H1 (cell line): Measurements from ENCODE around the gene LTF. TPM values are rescaled to one million over a fixed set of nuclear protein-coding genes. Genes with fewer than 3 reads are reported as not detected.

Experiments used
- CTCF ChIA-PET: fragments of 300-600 bp; sonication (Branson Sonifier 250); formaldehyde crosslinking; loops from one replicate; lab custom pipeline; 2021; ENCODE audit not compliant: partially characterized antibody; lab: Charles Lee
- POLR2A ChIA-PET: fragments of 300-600 bp; sonication (Branson Sonifier 250); formaldehyde crosslinking; loops from one replicate; lab custom pipeline; 2021; ENCODE audit warnings: inconsistent platforms; ENCODE audit not compliant: partially characterized antibody; lab: Charles Lee
- DNase-seq, 2 experiments: peaks; one replicate each; pipeline versions ENCODE4 v3.0.0 to v3.0.0-alpha.2; 2010 to 2022; ENCODE audit warnings: low spot score in 2 of 2, low read depth in 1 of 2, mixed read lengths in 1 of 2
- FAIRE-seq: peaks from 2 replicates; lab custom pipeline; 2011; peaks lifted over from hg19 to GRCh38; lab: Jason Lieb, UNC
- H2AFZ ChIP-seq: 2 replicates; pipeline ENCODE4 v1.8.1; 2012; ENCODE audit warnings: low read length, inconsistent platforms
- H2AK5ac ChIP-seq: 2 replicates; pipeline ENCODE4 v1.6.1; 2013; ENCODE audit warnings: low read depth, low read length
- H2BK120ac ChIP-seq: replicated peaks from 2 replicates; pipeline ENCODE3; 2013; ENCODE audit warnings: low read depth, low read length, inconsistent platforms
- H2BK12ac ChIP-seq: 2 replicates; pipeline ENCODE4 v1.6.1; 2013; ENCODE audit warnings: low read depth, low read length
- H2BK15ac ChIP-seq: 2 replicates; pipeline ENCODE4 v1.6.1; 2013; ENCODE audit warnings: low read length
- H2BK20ac ChIP-seq: 2 replicates; pipeline ENCODE4 v1.6.1; 2013; ENCODE audit warnings: low read length
- H2BK5ac ChIP-seq: 2 replicates; pipeline ENCODE4 v1.6.1; 2013; ENCODE audit warnings: low read depth, low read length
- H3K14ac ChIP-seq: 2 replicates; pipeline ENCODE4 v1.6.1; 2013; ENCODE audit warnings: inconsistent platforms; ENCODE audit not compliant: insufficient read length
- H3K18ac ChIP-seq: 2 replicates; pipeline ENCODE4 v1.6.1; 2013; ENCODE audit warnings: low read length; ENCODE audit errors: extremely low read depth
- H3K23ac ChIP-seq: 2 replicates; pipeline ENCODE4 v1.6.1; 2013; ENCODE audit warnings: inconsistent platforms; ENCODE audit not compliant: insufficient read length
- H3K23me2 ChIP-seq: 2 replicates; pipeline ENCODE4 v1.6.1; 2013; ENCODE audit warnings: low read depth, low read length
- H3K27ac ChIP-seq: 2 replicates; pipeline ENCODE4 v1.6.1; 2011; ENCODE audit warnings: low read depth, low read length, inconsistent platforms
- H3K27me3 ChIP-seq, 4 experiments: replicated peaks in 1 of 4; 1 replicate in 1 of 4; 2 replicates in 3 of 4; pipeline versions ENCODE4 v1.6.1 to v1.8.1; 2011 to 2013; ENCODE audit warnings: low read length in 3 of 4, mild to moderate bottlenecking in 3 of 4, inconsistent platforms in 2 of 4, mixed read lengths in 2 of 4, moderate library complexity in 1 of 4; ENCODE audit not compliant: control insufficient read depth in 3 of 4, insufficient read depth in 3 of 4; ENCODE audit errors: extremely low read depth in 1 of 4
- H3K36me3 ChIP-seq, 4 experiments: 2 replicates each; pipeline versions ENCODE4 v1.6.1 to v1.8.1; 2011 to 2013; ENCODE audit warnings: mild to moderate bottlenecking in 4 of 4, low read length in 3 of 4, moderate library complexity in 2 of 4, control low read depth in 1 of 4, inconsistent platforms in 1 of 4; ENCODE audit not compliant: insufficient read depth in 4 of 4, control insufficient read depth in 2 of 4
- H3K4ac ChIP-seq: replicated peaks from 2 replicates; pipeline ENCODE3; 2013; ENCODE audit warnings: low read length, low read depth, mixed read lengths, inconsistent platforms; ENCODE audit not compliant: insufficient read length
- H3K4me1 ChIP-seq, 4 experiments: replicated peaks in 1 of 4; 1 replicate in 1 of 4; 2 replicates in 3 of 4; pipeline versions ENCODE4 v1.6.1 to v1.8.1; 2011 to 2013; ENCODE audit warnings: low read length in 3 of 4, inconsistent platforms in 2 of 4, mixed read lengths in 1 of 4; ENCODE audit not compliant: insufficient read depth in 4 of 4, control insufficient read depth in 3 of 4
- H3K4me2 ChIP-seq, 2 experiments: 2 replicates each; pipeline versions ENCODE4 v1.6.1 to v1.8.1; 2011 to 2013; ENCODE audit warnings: low read depth in 2 of 2, low read length in 2 of 2, control low read depth in 1 of 2, inconsistent platforms in 1 of 2, mild to moderate bottlenecking in 1 of 2; ENCODE audit not compliant: insufficient read depth in 1 of 2
- H3K4me3 ChIP-seq, 4 experiments: fragments of 200-600, 300-600 bp in 1 of 4; sonication (generic), shearing (Covaris generic), sonication (Bioruptor Twin) in 1 of 4; 2 replicates each; pipeline versions ENCODE4 v1.5.1 to v1.8.1; 2011 to 2016; ENCODE audit warnings: low read length in 4 of 4, low read depth in 3 of 4, control low read depth in 2 of 4, inconsistent platforms in 2 of 4, mild to moderate bottlenecking in 2 of 4, mixed read lengths in 1 of 4, moderate library complexity in 1 of 4; ENCODE audit not compliant: insufficient read depth in 2 of 4; ENCODE audit errors: extremely low read depth in 1 of 4
- H3K56ac ChIP-seq: replicated peaks from 2 replicates; pipeline ENCODE3; 2013; ENCODE audit warnings: low read depth, mild to moderate bottlenecking, mixed read lengths, low read length, inconsistent platforms; ENCODE audit not compliant: insufficient read length
- H3K79me1 ChIP-seq: 2 replicates; pipeline ENCODE4 v1.6.1; 2013; ENCODE audit warnings: low read depth, low read length, control low read depth
- H3K79me2 ChIP-seq, 2 experiments: 2 replicates each; pipeline versions ENCODE4 v1.6.1 to v1.8.1; 2012 to 2013; ENCODE audit warnings: low read length in 2 of 2, mild to moderate bottlenecking in 2 of 2, inconsistent platforms in 1 of 2; ENCODE audit not compliant: insufficient read depth in 2 of 2, control insufficient read depth in 1 of 2
- H3K9ac ChIP-seq, 4 experiments: replicated peaks in 1 of 4; 1 replicate in 1 of 4; 2 replicates in 3 of 4; pipeline versions ENCODE4 v1.6.1 to v1.8.1; 2011 to 2013; ENCODE audit warnings: low read depth in 3 of 4, low read length in 3 of 4, control low read depth in 2 of 4, mild to moderate bottlenecking in 2 of 4, moderate library complexity in 2 of 4, inconsistent platforms in 1 of 4; ENCODE audit errors: extremely low read depth in 1 of 4
- H3K9me3 ChIP-seq, 2 experiments: 2 replicates each; pipeline versions ENCODE4 v1.6.1 to v1.8.1; 2012 to 2013; ENCODE audit warnings: mild to moderate bottlenecking in 2 of 2, moderate library complexity in 2 of 2, control low read depth in 1 of 2, inconsistent platforms in 1 of 2, low read depth in 1 of 2, low read length in 1 of 2, mixed read lengths in 1 of 2; ENCODE audit not compliant: insufficient read depth in 2 of 2
- H4K20me1 ChIP-seq, 2 experiments: replicated peaks in 1 of 2; 2 replicates each; pipeline versions ENCODE3 to v1.8.1; 2011 to 2013; ENCODE audit warnings: inconsistent platforms in 2 of 2, low read length in 2 of 2, mild to moderate bottlenecking in 1 of 2; ENCODE audit not compliant: insufficient read depth in 2 of 2, control insufficient read depth in 1 of 2
- H4K5ac ChIP-seq: 2 replicates; pipeline ENCODE4 v1.6.1; 2013; ENCODE audit warnings: low read length, low read depth, mixed read lengths, inconsistent platforms; ENCODE audit not compliant: insufficient read length
- H4K8ac ChIP-seq: 2 replicates; pipeline ENCODE4 v1.8.0; 2013; ENCODE audit warnings: mild to moderate bottlenecking, moderate library complexity, low read length, inconsistent platforms; ENCODE audit not compliant: insufficient read depth; ENCODE audit errors: extremely low read depth
- H4K91ac ChIP-seq: replicated peaks from 2 replicates; pipeline ENCODE3; 2013; ENCODE audit warnings: low read length, mixed read lengths, inconsistent platforms; ENCODE audit not compliant: insufficient read length
- CBX8 ChIP-seq: fragments of 300-800, 300-1000 bp; sonication (generic); IDR thresholded peaks from 2 replicates; pipeline ENCODE4 v1.7.1; 2016; ENCODE audit warnings: low read depth, low read length, borderline replicate concordance
- CEBPB ChIP-seq: IDR thresholded peaks from 2 replicates; pipeline ENCODE4 v1.6.1; 2012; ENCODE audit warnings: low read depth, low read length
- EZH2 ChIP-seq: fragments of 200-600 bp; sonication (generic); IDR thresholded peaks from 2 replicates; pipeline ENCODE4 v1.7.1; 2012; ENCODE audit warnings: low read depth, mild to moderate bottlenecking, moderate library complexity, low read length, inconsistent platforms; ENCODE audit not compliant: severe bottlenecking
- MAX ChIP-seq: IDR thresholded peaks from 2 replicates; pipeline ENCODE4 v1.6.1; 2012; ENCODE audit warnings: inconsistent platforms
- POLR2A ChIP-seq, 2 experiments: IDR thresholded peaks; 1 replicate in 1 of 2; 2 replicates in 1 of 2; pipeline ENCODE4 v1.6.1; 2011; ENCODE audit warnings: low read depth in 2 of 2, low read length in 2 of 2, mild to moderate bottlenecking in 2 of 2; ENCODE audit errors: control extremely low read depth in 1 of 2
- SP2 ChIP-seq: IDR thresholded peaks from 2 replicates; pipeline ENCODE4 v1.6.1; 2012; ENCODE audit warnings: mild to moderate bottlenecking, low read length, inconsistent platforms
- ZNF274 ChIP-seq: IDR thresholded peaks from 2 replicates; pipeline ENCODE4 v1.7.0; 2012; ENCODE audit warnings: low read length, borderline replicate concordance; ENCODE audit errors: extremely low read depth
- WGBS, 2 experiments: shearing (Covaris generic) in 1 of 2; methylation state at CpG; one replicate each; pipeline versions ENCODE4 v1.1.6 to v1.1.7; 2013 to 2015; ENCODE audit warnings: low lambda C conversion rate in 2 of 2, mixed read lengths in 2 of 2, inconsistent platforms in 1 of 2, low coverage in 1 of 2, missing lambda C conversion rate in 1 of 2; ENCODE audit not compliant: insufficient replicate concordance in 2 of 2, insufficient coverage in 1 of 2, insufficient read length in 1 of 2; ENCODE audit errors: extremely low coverage in 1 of 2, missing lambda C conversion rate in 1 of 2; 5-methylcytosine and 5-hydroxymethylcytosine counted together
- polyA plus RNA-seq, 7 experiments: library from polyadenylated mRNA; depleted of rRNA in 3 of 7; stranded (reverse) in 5 of 7; unstranded in 2 of 7; fragments of >200 nt in 5 of 7; fragments of 200-250 nt in 2 of 7; gene quantifications; 1 replicate in 5 of 7; 2 replicates in 1 of 7; 4 replicates in 1 of 7; pipeline versions ENCODE4 v1.2.1 to v1.2.3, GENCODE V29; 2011 to 2013; ENCODE audit warnings: missing spikeins in 2 of 7, mixed read lengths in 2 of 7
- total RNA-seq: library from RNA; stranded (reverse); fragmentation: NEBNext Ultra II Directional; extraction: Animal tissue kit (Norgen Biotek cat#: 25700); gene quantifications from 2 replicates; pipeline ENCODE4 v1.2.1, GENCODE V29; 2021
- TF ChIP-seq, protein P1 (sequence below): IDR thresholded peaks from 2 replicates; pipeline ENCODE4 v1.6.1; 2011; ENCODE audit warnings: low read depth, mild to moderate bottlenecking, low read length; ENCODE audit not compliant: insufficient read depth

Gene LTF
- total and polyA plus RNA-seq, 2 of the 8 experiments (the other 6 are each of a cell fraction or from before 2014, with no cell fraction given) = 0.23 to 0.99 TPM

DNA sequence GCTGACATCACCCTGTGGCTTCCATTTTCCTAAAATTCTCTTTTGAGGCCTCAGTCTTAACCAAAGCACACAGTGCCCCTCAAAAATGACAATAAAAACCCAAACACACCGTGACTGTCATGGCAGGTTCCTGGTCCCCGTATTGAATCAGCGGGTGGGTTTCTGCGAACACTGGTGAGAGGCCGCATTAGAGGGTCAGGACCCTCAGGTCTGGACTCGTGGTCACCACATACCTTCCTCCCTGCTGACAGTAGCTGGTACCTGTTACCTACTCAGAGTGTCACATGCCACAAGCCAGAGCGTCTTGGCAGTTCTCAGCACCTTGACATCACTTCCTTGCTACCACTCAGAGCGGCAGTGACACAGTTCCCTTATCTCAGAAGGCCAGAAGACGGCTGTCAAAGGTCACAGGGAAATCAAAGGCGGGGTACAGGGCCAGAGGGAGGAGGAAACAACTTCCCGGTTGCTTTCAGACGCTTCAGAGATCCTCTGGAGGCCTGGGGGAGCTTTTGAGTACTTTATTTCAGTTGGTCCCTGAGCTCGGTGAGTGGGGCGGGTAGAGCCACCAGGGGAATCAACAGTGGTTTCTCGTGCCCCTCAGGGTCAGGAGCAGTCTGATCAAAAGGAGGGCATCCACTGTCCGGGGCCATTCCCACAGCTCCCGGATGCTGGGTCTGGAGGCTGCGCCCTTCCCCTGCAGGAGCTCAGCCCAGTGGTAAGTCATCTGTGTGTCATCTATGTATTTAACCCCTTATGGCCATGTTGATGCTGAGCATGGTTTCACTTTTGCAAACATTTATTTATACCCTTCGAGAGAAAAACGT, 57.7 kb downstream of the LTF start, which contains the start of the genes CCR5AS and CCRL2:
CCR5AS (minus strand) TSS at position 279 of the 824 bp plus-strand sequence.
CCRL2 (plus strand) TSS at position 472 of the 824 bp plus-strand sequence. CDS start 821 bp downstream, outside the sequence.
- Histone ChIP-seq H3K23ac (no peak within 1 kb of the TSS), H3K4me1 (no peaks in the 10 kb centered on the region), H4K20me1 (no peaks in the 10 kb centered on the region), H2BK120ac (no peak within 1 kb of the TSS), H3K4me2 (no peak within 1 kb of the TSS), H4K8ac (no peak within 1 kb of the TSS; the same call in 1 of the 2 replicates), H3K36me3 (no peaks in the 10 kb centered on the region), H3K56ac (no peak within 1 kb of the TSS), H4K5ac (no peak within 1 kb of the TSS), H3K27ac (no peak within 1 kb of the TSS), H2BK5ac (no peak within 1 kb of the TSS), H3K23me2 (no peaks in the 10 kb centered on the region), H3K79me2 (no peaks in the 10 kb centered on the region), H3K18ac (no peak within 1 kb of the TSS), H2AFZ (no peak within 1 kb of the TSS; the same call in 1 of the 2 replicates), H2BK20ac (no peak within 1 kb of the TSS), H2BK12ac (no peak within 1 kb of the TSS), H3K14ac (no peak within 1 kb of the TSS), H3K4me3 (no peak within 1 kb of the TSS), H3K9me3 (no peaks in the 10 kb centered on the region), H3K27me3 (no peaks in the 10 kb centered on the region; a peak in 1 of 7 replicates), H2AK5ac (no peak within 1 kb of the TSS), H3K4ac (no peak within 1 kb of the TSS), H2BK15ac (no peak within 1 kb of the TSS), H3K9ac (no peak within 1 kb of the TSS), H3K79me1 (no peaks in the 10 kb centered on the region), H4K91ac (no peak within 1 kb of the TSS)
- TF ChIP-seq EZH2 (no peak), CBX8 (no peak), ZNF274 (no peak), SP2 (no peak), MAX (no peak), POLR2A (IDR thresholded peaks at IDR 0.05; ENCODE audit: control extremely low read depth in 1 of 2, low read depth in 2 of 2, low read length in 2 of 2) (no peak), CEBPB (no peak)
- TF ChIP-seq, protein P1, sequence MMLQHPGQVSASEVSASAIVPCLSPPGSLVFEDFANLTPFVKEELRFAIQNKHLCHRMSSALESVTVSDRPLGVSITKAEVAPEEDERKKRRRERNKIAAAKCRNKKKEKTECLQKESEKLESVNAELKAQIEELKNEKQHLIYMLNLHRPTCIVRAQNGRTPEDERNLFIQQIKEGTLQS = no peak
- ChIA-PET CTCF (interaction anchor here (0.8 to 5.3 kb wide), 10 partner anchors 9 to 329 kb away, joined by 3 to 31 read pairs (median 4); no protein-coding TSS in a partner anchor), POLR2A (no interaction called here)
- DNase-seq (no peak), FAIRE-seq (no peak)
- WGBS, 2 experiments = 89% methylated on average over 19 of the region's 20 CpGs; no CpG with 5 or more reads in 1 of the 2 experiments
